GM12878 (cell line): ENCODE measurements around the gene KCNB1. TPM values are rescaled to one million over a fixed set of nuclear protein-coding genes. Genes with fewer than 3 reads are reported as not detected.

Source experiments
- ATAC-seq: fragments of 200-7000 bp; cut with Tn5 transposase; 3 replicates; pipeline ENCODE4 v1.9.1; 2020; ENCODE audit warnings: mild to moderate bottlenecking, moderate library complexity
- BruUV-seq: library from RNA; stranded (reverse); fragments of 400-500 nt; replicated peaks from 2 replicates; lab custom pipeline; 2021; lab: Mats Ljungman, UMichigan
- CTCF ChIA-PET: fragments of 300-600 bp; sonication (Branson Sonifier 250); formaldehyde crosslinking; extraction: SDS; loops from one replicate; lab custom pipeline; 2021; ENCODE audit warnings: inconsistent platforms; lab: Yijun Ruan, JAX
- POLR2A ChIA-PET: fragments of 350-600 bp; formaldehyde crosslinking; extraction: SDS; loops from one replicate; lab custom pipeline; 2021; ENCODE audit warnings: inconsistent platforms; lab: Charles Lee
- RAD21 ChIA-PET: fragments of 300-600 bp; sonication (Branson Sonifier 250); formaldehyde crosslinking; loops from one replicate; lab custom pipeline; 2023; ENCODE audit warnings: antibody characterized with exemption; ENCODE audit not compliant: unreplicated experiment; lab: Charles Lee
- SMC1A ChIA-PET: fragments of 300-600 bp; sonication (Branson Sonifier 250); formaldehyde crosslinking; loops from one replicate; lab custom pipeline; 2023; ENCODE audit not compliant: unreplicated experiment, uncharacterized antibody; lab: Charles Lee
- DNase-seq: peaks from one replicate; pipeline ENCODE4 v3.0.0-alpha.2; 2011; ENCODE audit warnings: low read depth, low spot score
- FAIRE-seq: peaks from 3 replicates; lab custom pipeline; 2011; peaks lifted over from hg19 to GRCh38; lab: Jason Lieb, UNC
- H2AFZ ChIP-seq: 2 replicates; pipeline ENCODE4 v1.6.0; 2011; ENCODE audit warnings: low read depth, low read length, control low read depth; ENCODE audit not compliant: control insufficient read depth
- H3K27ac ChIP-seq: 2 replicates; pipeline ENCODE4 v1.5.1; 2011; ENCODE audit warnings: control low read depth; ENCODE audit not compliant: control insufficient read depth, insufficient read depth
- H3K27me3 ChIP-seq, 2 experiments: replicated peaks in 1 of 2; 2 replicates each; pipeline versions ENCODE4 v1.6.0 to v1.6.1; 2011; ENCODE audit warnings: low read length in 1 of 2; ENCODE audit not compliant: control insufficient read depth in 2 of 2, insufficient read depth in 2 of 2
- H3K36me3 ChIP-seq, 2 experiments: 2 replicates each; pipeline ENCODE4 v1.5.1; 2011; ENCODE audit warnings: low read length in 1 of 2; ENCODE audit not compliant: control insufficient read depth in 2 of 2, insufficient read depth in 2 of 2
- H3K4me1 ChIP-seq: 2 replicates; pipeline ENCODE4 v1.6.1; 2011; ENCODE audit warnings: mild to moderate bottlenecking, low read length, moderate library complexity, mixed read lengths; ENCODE audit not compliant: control insufficient read depth, insufficient read depth
- H3K4me2 ChIP-seq: 2 replicates; pipeline ENCODE4 v1.6.0; 2011; ENCODE audit warnings: control low read depth; ENCODE audit not compliant: control insufficient read depth, insufficient read depth
- H3K4me3 ChIP-seq: fragments of 200-600 bp; sonication (generic); 2 replicates; pipeline ENCODE4 v1.5.1; 2016
- H3K79me2 ChIP-seq: 2 replicates; pipeline ENCODE4 v1.6.0; 2011; ENCODE audit warnings: low read length; ENCODE audit not compliant: control insufficient read depth, insufficient read depth
- H3K9ac ChIP-seq: 2 replicates; pipeline ENCODE4 v1.8.0; 2011; ENCODE audit warnings: low read length, control low read depth, mixed read lengths; ENCODE audit not compliant: control insufficient read depth, insufficient read depth
- H3K9me3 ChIP-seq: replicated peaks from 3 replicates; pipeline ENCODE4 v1.5.1; 2011; ENCODE audit warnings: mild to moderate bottlenecking, low read length; ENCODE audit not compliant: control insufficient read depth, insufficient read depth
- H4K20me1 ChIP-seq: 2 replicates; pipeline ENCODE4 v1.6.0; 2011; ENCODE audit not compliant: control insufficient read depth, insufficient read depth
- ASH2L ChIP-seq: fragments of 300-600, 200-600 bp; sonication (generic); IDR thresholded peaks from 2 replicates; pipeline ENCODE4 v1.6.1; 2017; ENCODE audit warnings: low read depth, mild to moderate bottlenecking, borderline replicate concordance
- BCL11A ChIP-seq: IDR thresholded peaks from 2 replicates; pipeline ENCODE4 v1.6.1; 2011; ENCODE audit warnings: low read depth, low read length
- CREB1 ChIP-seq: IDR thresholded peaks from 2 replicates; pipeline ENCODE4 v1.6.1; 2012; ENCODE audit warnings: low read depth, mild to moderate bottlenecking, inconsistent platforms
- EGR1 ChIP-seq, 2 experiments: IDR thresholded peaks; 1 replicate in 1 of 2; 2 replicates in 1 of 2; pipeline ENCODE4 v1.6.1; 2011 to 2012; ENCODE audit warnings: low read depth in 2 of 2, low read length in 2 of 2, borderline replicate concordance in 1 of 2, mild to moderate bottlenecking in 1 of 2, moderate library complexity in 1 of 2
- HCFC1 ChIP-seq: fragments of 150-350 bp; IDR thresholded peaks from 2 replicates; pipeline ENCODE4 v1.6.1; 2014; ENCODE audit warnings: low read length
- HDGF ChIP-seq: fragments of 450-650 bp; IDR thresholded peaks from 2 replicates; pipeline ENCODE4 v1.6.1; 2016; ENCODE audit warnings: antibody characterized with exemption
- SIN3A ChIP-seq: IDR thresholded peaks from 2 replicates; pipeline ENCODE4 v1.6.1; 2012; ENCODE audit warnings: low read depth, low read length, improper control_type of control experiment
- SRF ChIP-seq, 2 experiments: IDR thresholded peaks; 2 replicates each; pipeline ENCODE4 v1.6.1; 2011; ENCODE audit warnings: low read depth in 2 of 2, low read length in 2 of 2, mild to moderate bottlenecking in 1 of 2, moderate library complexity in 1 of 2
- STAT3 ChIP-seq: IDR thresholded peaks from 2 replicates; pipeline ENCODE4 v1.6.1; 2011; ENCODE audit warnings: low read depth, low read length, improper control_type of control experiment
- SUPT20H ChIP-seq: IDR thresholded peaks from 2 replicates; pipeline ENCODE4 v1.6.1; 2011; ENCODE audit warnings: low read depth, mild to moderate bottlenecking, low read length, moderate library complexity, borderline replicate concordance; ENCODE audit not compliant: control insufficient read depth
- TCF3 ChIP-seq: IDR thresholded peaks from 2 replicates; pipeline ENCODE4 v1.6.1; 2012; ENCODE audit warnings: low read depth, mild to moderate bottlenecking, low read length, borderline replicate concordance; ENCODE audit not compliant: insufficient read depth
- WRNIP1 ChIP-seq: IDR thresholded peaks from 2 replicates; pipeline ENCODE4 v1.6.1; 2011; ENCODE audit warnings: low read depth, low read length, improper control_type of control experiment, borderline replicate concordance
- YY1 ChIP-seq: IDR thresholded peaks from 2 replicates; pipeline ENCODE4 v1.6.1; 2011; ENCODE audit warnings: low read depth, mild to moderate bottlenecking, low read length
- ZNF217 ChIP-seq: fragments of 450-650 bp; IDR thresholded peaks from 2 replicates; pipeline ENCODE4 v1.6.1; 2017; ENCODE audit warnings: antibody characterized with exemption, mild to moderate bottlenecking
- ZZZ3 ChIP-seq: IDR thresholded peaks from 2 replicates; pipeline ENCODE4 v1.6.1; 2011; ENCODE audit warnings: low read depth; ENCODE audit not compliant: control insufficient read depth, insufficient read length
- WGBS: methylation state at CpG from one replicate; pipeline ENCODE4 v1.1.6; 2016; ENCODE audit warnings: low lambda C conversion rate; ENCODE audit not compliant: insufficient replicate concordance, insufficient coverage; ENCODE audit errors: missing lambda C conversion rate; 5-methylcytosine and 5-hydroxymethylcytosine counted together
- in situ Hi-C: fragments of 300-500 bp; cut with MboI; formaldehyde crosslinking; loops from 9 replicates; pipeline ENCODE4 v1.14.3; 2018; ENCODE audit warnings: mixed read lengths
- intact Hi-C: fragments of 100-400 bp; cut with micrococcal nuclease; formaldehyde crosslinking; loops from one replicate; pipeline ENCODE4 v1.14.2; 2022; ENCODE audit not compliant: unreplicated experiment
- polyA plus RNA-seq, 11 experiments: library from polyadenylated mRNA; depleted of rRNA in 4 of 11; unstranded in 6 of 11; stranded (reverse) in 5 of 11; fragments of >200 nt; fragmentation: Nextera tagmentation in 4 of 11; fragmentation: Illumina TruSeq in 1 of 11; extraction: Ambion mirVana in 4 of 11; extraction: Trizol in 1 of 11; gene quantifications; 1 replicate in 1 of 11; 2 replicates in 10 of 11; pipeline versions ENCODE4 v1.2.1 to v1.2.3, GENCODE V29; 2011 to 2016; ENCODE audit warnings: inconsistent platforms in 2 of 11, missing spikeins in 2 of 11, low read depth in 1 of 11
- total RNA-seq, 4 experiments: library from RNA; depleted of rRNA in 3 of 4; stranded (reverse); fragments of >200 nt in 3 of 4; fragmentation: Illumina TruSeq in 1 of 4; extraction: Trizol in 1 of 4; gene quantifications; 2 replicates each; pipeline versions ENCODE4 v1.2.1 to v1.2.3, GENCODE V29; 2013 to 2021
- TF ChIP-seq, protein P1 (sequence below): fragments of 450-650 bp; conservative IDR thresholded peaks from 2 replicates; pipeline ENCODE4 v1.6.1; 2017; ENCODE audit warnings: mild to moderate bottlenecking, moderate library complexity
- TF ChIP-seq, protein P2 (sequence below): fragments of 450-650 bp; IDR thresholded peaks from 2 replicates; pipeline ENCODE4 v1.6.1; 2017; ENCODE audit warnings: borderline replicate concordance
- TF ChIP-seq, protein P3 (sequence below): IDR thresholded peaks from 2 replicates; pipeline ENCODE4 v1.6.1; 2012; ENCODE audit warnings: low read depth, low read length, improper control_type of control experiment
- TF ChIP-seq, protein P4 (sequence below): IDR thresholded peaks from 2 replicates; pipeline ENCODE4 v1.6.1; 2011; ENCODE audit warnings: borderline replicate concordance, low read depth, mild to moderate bottlenecking, moderate library complexity, low read length; ENCODE audit not compliant: insufficient read depth, poor library complexity, severe bottlenecking

Gene KCNB1
- total and polyA plus RNA-seq, 10 of the 15 experiments (the other 5 are each of a cell fraction or from before 2014, with no cell fraction given): 0.02 to 0.08 (median 0.03) TPM; not detected in 7

DNA sequence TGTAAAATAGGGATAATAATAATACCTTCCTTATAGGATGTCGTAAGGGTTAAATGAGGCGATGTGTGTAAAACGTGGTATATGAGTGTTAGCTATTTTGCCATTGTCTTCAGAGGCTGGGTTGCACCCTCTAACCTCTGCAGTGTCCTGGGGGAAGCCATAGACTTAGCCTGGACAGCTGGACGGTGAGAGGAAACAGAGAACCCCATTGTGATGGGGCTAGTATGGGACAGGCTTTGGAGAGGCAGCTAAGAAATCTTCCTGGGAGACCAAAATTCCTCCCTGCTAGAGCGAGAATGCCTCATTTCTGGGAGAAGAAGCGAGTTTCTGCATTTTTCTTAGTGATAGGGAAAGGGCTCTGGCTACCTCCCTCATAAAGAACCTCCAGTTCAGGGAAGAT is 22.8 kb downstream of the KCNB1 start:
- Histone ChIP-seq H4K20me1 (no peaks in the 10 kb centered on the region), H3K9ac (no peak overlapping the region), H3K4me2 (no peak overlapping the region), H3K4me1 (no peaks in the 10 kb centered on the region), H3K27ac (no peak overlapping the region), H2AFZ (no peak overlapping the region), H3K9me3 (no peaks in the 10 kb centered on the region), H3K79me2 (no peaks in the 10 kb centered on the region), H3K36me3 (no peaks in the 10 kb centered on the region), H3K27me3 (peaks cover 3% of the 10 kb centered on the region in 2 experiments), H3K4me3 (no peak overlapping the region)
- TF ChIP-seq CREB1 (no peak), WRNIP1 (no peak), BCL11A (no peak), HDGF (no peak), ZNF217 (no peak), EGR1 (IDR thresholded peaks at IDR 0.05; ENCODE audit: borderline replicate concordance in 1 of 2, low read depth in 2 of 2, low read length in 2 of 2) (no peak), SIN3A (no peak), YY1 (no peak), STAT3 (no peak), HCFC1 (no peak), TCF3 (no peak), SUPT20H (no peak), ZZZ3 (no peak), ASH2L (no peak), SRF (IDR thresholded peaks at IDR 0.05; ENCODE audit: low read depth in 2 of 2, low read length in 2 of 2) (no peak)
- TF ChIP-seq, protein P1, sequence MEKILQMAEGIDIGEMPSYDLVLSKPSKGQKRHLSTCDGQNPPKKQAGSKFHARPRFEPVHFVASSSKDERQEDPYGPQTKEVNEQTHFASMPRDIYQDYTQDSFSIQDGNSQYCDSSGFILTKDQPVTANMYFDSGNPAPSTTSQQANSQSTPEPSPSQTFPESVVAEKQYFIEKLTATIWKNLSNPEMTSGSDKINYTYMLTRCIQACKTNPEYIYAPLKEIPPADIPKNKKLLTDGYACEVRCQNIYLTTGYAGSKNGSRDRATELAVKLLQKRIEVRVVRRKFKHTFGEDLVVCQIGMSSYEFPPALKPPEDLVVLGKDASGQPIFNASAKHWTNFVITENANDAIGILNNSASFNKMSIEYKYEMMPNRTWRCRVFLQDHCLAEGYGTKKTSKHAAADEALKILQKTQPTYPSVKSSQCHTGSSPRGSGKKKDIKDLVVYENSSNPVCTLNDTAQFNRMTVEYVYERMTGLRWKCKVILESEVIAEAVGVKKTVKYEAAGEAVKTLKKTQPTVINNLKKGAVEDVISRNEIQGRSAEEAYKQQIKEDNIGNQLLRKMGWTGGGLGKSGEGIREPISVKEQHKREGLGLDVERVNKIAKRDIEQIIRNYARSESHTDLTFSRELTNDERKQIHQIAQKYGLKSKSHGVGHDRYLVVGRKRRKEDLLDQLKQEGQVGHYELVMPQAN: no peak
- TF ChIP-seq, protein P2, sequence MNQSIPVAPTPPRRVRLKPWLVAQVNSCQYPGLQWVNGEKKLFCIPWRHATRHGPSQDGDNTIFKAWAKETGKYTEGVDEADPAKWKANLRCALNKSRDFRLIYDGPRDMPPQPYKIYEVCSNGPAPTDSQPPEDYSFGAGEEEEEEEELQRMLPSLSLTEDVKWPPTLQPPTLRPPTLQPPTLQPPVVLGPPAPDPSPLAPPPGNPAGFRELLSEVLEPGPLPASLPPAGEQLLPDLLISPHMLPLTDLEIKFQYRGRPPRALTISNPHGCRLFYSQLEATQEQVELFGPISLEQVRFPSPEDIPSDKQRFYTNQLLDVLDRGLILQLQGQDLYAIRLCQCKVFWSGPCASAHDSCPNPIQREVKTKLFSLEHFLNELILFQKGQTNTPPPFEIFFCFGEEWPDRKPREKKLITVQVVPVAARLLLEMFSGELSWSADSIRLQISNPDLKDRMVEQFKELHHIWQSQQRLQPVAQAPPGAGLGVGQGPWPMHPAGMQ: no peak
- TF ChIP-seq, protein P3, sequence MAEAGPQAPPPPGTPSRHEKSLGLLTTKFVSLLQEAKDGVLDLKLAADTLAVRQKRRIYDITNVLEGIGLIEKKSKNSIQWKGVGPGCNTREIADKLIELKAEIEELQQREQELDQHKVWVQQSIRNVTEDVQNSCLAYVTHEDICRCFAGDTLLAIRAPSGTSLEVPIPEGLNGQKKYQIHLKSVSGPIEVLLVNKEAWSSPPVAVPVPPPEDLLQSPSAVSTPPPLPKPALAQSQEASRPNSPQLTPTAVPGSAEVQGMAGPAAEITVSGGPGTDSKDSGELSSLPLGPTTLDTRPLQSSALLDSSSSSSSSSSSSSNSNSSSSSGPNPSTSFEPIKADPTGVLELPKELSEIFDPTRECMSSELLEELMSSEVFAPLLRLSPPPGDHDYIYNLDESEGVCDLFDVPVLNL: no peak
- TF ChIP-seq, protein P4, sequence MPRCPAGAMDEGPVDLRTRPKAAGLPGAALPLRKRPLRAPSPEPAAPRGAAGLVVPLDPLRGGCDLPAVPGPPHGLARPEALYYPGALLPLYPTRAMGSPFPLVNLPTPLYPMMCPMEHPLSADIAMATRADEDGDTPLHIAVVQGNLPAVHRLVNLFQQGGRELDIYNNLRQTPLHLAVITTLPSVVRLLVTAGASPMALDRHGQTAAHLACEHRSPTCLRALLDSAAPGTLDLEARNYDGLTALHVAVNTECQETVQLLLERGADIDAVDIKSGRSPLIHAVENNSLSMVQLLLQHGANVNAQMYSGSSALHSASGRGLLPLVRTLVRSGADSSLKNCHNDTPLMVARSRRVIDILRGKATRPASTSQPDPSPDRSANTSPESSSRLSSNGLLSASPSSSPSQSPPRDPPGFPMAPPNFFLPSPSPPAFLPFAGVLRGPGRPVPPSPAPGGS: no peak
- BruUV-seq: no TSS peak
- intact Hi-C loops (no loop called here), in situ Hi-C loops (no loop called here)
- ChIA-PET RAD21 (no interaction called here), CTCF (no interaction called here), POLR2A (no interaction called here), SMC1A (interaction anchor here (1.1 kb wide), 1 partner anchor 9 kb away, joined by 3 read pairs; no protein-coding TSS in a partner anchor)
- DNase-seq (no peak), FAIRE-seq (no peak), ATAC-seq (no peak)
- 24% methylated on average over 6 of the region's 6 CpGs for WGBS
